ENCODE results near the gene RAPGEF2.
"Not testable (repeated sequence)": the region's sequence is repeated elsewhere in the genome, so short reads cannot be mapped to it uniquely, and the experiment has no call there.

The RAPGEF2 gene, protein sequence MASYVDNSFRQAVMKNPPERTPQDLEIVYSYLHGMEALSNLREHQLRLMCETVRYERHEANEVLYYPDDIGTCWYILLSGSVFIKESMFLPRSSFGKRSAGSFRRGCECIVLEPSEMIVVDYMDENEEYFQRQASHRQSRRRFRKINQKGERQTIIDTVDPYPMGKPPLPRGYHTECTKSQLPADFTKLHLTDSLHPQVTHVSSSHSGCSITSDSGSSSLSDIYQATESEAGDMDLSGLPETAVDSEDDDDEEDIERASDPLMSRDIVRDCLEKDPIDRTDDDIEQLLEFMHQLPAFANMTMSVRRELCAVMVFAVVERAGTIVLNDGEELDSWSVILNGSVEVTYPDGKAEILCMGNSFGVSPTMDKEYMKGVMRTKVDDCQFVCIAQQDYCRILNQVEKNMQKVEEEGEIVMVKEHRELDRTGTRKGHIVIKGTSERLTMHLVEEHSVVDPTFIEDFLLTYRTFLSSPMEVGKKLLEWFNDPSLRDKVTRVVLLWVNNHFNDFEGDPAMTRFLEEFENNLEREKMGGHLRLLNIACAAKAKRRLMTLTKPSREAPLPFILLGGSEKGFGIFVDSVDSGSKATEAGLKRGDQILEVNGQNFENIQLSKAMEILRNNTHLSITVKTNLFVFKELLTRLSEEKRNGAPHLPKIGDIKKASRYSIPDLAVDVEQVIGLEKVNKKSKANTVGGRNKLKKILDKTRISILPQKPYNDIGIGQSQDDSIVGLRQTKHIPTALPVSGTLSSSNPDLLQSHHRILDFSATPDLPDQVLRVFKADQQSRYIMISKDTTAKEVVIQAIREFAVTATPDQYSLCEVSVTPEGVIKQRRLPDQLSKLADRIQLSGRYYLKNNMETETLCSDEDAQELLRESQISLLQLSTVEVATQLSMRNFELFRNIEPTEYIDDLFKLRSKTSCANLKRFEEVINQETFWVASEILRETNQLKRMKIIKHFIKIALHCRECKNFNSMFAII (N-terminal part only)

DNA sequence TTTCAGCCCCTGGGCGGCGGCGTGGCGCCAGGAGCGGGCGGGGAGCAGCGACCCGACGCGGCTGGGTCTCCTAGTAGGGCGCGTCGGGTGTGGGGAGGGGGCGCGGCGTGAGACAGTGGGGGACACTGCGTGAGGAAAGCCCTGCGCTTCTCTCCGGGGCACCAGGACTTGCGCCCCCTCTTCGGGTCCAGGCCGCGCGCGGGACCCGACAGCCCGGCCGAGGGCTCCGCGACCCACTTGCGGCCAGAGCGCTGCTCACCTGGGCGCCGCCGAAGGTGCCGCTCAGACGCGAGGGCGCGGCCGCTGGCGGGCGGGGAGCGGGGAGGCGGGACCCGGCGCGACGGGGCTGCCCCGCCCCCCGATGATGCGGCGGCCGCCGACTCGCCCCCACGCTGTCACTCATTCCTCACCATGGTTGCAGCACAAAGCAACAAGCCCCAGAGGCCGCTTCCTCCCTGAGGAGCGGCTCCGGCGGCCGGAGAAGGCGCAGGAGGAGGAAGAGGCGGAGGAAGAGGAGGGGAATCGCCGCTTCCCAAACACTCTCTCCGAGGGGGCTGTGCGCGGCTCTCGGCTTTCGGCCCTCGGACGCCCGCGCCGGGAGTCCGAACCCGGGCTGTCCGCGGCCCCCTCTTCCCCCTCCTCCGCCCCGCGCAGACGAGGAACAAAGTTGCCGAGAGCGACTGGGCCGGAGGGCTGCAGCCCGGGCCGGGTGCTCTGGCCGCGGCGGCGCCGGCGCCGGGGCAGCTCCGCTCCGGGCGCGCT is at the start of gene RAPGEF2:
RAPGEF2 (plus strand) TSS at position 458 of the 762 bp plus-strand sequence. CDS start 1,084 bp downstream, outside the sequence.
- DNase-seq (ENCODE audit: low read depth): peak; percentile 78
- H3K4me3 ChIP-seq (ENCODE audit: low read length): peak within 1 kb of the TSS; percentile 91
- TF ChIP-seq, protein P1, sequence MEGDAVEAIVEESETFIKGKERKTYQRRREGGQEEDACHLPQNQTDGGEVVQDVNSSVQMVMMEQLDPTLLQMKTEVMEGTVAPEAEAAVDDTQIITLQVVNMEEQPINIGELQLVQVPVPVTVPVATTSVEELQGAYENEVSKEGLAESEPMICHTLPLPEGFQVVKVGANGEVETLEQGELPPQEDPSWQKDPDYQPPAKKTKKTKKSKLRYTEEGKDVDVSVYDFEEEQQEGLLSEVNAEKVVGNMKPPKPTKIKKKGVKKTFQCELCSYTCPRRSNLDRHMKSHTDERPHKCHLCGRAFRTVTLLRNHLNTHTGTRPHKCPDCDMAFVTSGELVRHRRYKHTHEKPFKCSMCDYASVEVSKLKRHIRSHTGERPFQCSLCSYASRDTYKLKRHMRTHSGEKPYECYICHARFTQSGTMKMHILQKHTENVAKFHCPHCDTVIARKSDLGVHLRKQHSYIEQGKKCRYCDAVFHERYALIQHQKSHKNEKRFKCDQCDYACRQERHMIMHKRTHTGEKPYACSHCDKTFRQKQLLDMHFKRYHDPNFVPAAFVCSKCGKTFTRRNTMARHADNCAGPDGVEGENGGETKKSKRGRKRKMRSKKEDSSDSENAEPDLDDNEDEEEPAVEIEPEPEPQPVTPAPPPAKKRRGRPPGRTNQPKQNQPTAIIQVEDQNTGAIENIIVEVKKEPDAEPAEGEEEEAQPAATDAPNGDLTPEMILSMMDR (conservative IDR thresholded peaks at IDR 0.05; ENCODE audit: low read depth, low read length): no peak

DNA sequence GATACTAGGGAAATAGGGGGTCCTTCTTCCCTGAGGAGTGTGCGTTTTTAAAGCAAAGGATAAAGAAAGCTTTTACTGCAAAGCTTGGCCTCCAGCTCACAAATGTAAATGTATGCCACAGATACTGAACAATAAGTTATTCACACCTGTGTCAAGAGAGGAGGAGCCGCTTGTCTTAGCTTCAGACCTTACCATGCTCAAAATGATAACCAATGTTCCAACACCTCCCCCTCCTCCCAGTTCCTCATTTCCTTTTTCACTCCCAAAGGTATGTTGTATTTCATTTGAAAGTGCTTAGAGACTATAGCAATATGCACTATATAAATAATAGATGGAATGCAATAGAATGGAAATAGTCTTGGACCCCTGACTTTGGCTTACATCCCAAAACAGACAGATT is 47.0 kb upstream of the RAPGEF2 start:
- TF ChIP-seq, protein P1 (conservative IDR thresholded peaks at IDR 0.05; ENCODE audit: low read depth, low read length): no peak
- no peak for DNase-seq (ENCODE audit: low read depth)
- H3K4me3 ChIP-seq (ENCODE audit: low read length): no peak overlapping the region

DNA sequence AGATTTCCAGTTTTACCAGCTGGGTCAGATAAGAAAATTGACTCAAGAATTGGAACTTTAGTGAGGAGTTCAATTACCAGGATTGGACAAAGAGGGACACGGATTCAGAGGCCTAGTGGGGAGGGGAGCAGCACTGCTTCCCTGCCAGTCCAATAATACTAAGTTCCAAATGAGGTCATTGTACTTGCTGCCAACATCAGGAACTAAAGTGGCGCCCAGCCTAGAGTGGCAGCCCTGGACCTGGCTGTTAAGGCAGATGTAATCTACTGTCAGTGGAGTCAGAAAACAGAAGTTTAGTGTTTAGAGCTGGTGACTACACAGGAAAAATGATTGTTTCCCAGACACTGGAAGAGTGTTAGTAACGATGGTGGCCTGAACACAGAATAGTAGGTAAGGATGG is 42.7 kb upstream of the RAPGEF2 start:
- no peak overlapping the region for H3K4me3 ChIP-seq (ENCODE audit: low read length)
- TF ChIP-seq, protein P1 (conservative IDR thresholded peaks at IDR 0.05; ENCODE audit: low read depth, low read length): no peak
- no peak for DNase-seq (ENCODE audit: low read depth)

DNA sequence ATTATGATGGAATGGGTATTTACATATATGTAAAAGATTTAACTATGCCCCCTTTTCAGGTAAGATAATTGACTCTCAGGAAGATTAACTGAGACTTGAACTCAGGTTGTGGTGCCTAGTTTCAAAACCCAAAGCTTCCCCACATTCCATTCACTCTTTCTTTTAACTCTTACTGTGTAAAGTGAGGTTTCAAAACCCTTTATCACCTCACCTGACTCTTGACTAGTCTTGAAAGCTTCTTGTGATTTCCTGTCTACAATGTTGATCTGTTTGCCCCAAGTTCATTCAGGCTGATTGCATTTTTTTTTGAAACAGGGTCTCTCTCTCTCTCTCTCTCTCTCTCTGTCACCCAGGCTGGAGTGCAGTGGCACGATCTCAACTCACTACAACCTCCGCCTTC is 40.5 kb upstream of the RAPGEF2 start:
- TF ChIP-seq, protein P1 (conservative IDR thresholded peaks at IDR 0.05; ENCODE audit: low read depth, low read length): no peak
- H3K4me3 ChIP-seq (ENCODE audit: low read length): no peak overlapping the region
- DNase-seq (ENCODE audit: low read depth): no peak

DNA sequence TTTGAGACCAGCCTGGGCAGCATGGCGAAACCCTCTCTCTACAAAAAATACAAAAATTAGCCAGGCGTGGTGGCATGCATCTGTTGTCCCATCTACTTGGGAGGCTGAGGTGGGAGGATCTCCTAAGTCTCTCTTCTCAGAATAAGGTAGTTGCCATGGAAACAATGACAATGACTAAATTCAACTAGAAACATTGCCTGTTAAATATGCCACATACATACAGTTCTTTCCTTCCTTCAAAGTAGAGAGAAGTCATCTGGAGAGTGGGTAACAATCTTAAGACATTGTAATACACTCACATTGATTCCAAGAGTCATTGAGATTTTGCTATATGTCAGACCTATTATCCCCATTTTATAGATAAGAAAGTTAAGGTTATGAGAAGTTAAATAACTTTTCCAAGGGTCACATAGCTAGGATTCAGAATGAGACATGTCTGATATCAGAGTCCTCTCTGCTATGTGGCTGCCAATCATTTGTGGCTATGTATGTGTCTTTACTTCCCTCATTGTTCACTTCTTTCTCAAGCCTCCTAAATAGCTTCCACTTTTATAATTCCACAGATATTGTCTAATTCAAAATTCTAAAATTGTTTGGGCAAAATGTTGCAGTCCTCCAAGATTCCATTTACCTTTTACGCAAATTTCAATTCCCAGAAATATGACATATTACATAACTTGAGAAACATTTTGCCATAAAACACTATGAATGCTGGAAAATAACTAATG is 37.2 kb upstream of the RAPGEF2 start:
- TF ChIP-seq, protein P1 (conservative IDR thresholded peaks at IDR 0.05; ENCODE audit: low read depth, low read length): no peak
- no peak for DNase-seq (ENCODE audit: low read depth)
- H3K4me3 ChIP-seq (ENCODE audit: low read length): no peak overlapping the region

DNA sequence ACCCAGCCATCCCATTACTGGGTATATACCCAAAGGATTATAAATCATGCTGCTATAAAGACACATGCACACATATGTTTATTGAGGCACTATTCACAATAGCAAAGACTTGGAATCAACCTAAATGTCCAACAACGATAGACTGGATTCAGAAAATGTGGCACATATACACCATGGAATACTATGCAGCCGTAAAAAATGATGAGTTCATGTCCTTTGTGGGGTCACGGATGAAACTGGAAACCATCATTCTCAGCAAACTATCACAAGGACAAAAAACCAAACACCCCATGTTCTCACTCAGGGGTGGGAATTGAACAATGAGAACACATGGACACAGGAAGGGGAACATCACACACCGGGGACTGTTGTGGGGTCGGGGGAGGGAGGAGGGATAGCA is 34.7 kb upstream of the RAPGEF2 start:
- H3K4me3 ChIP-seq (ENCODE audit: low read length); DNase-seq (ENCODE audit: low read depth): not testable (repeated sequence)

Measured in retinal pigment epithelial cell (primary cell).